GM18873 (cell line): ENCODE results near the gene MISP.
"Not testable (repeated sequence)": the region's sequence is repeated elsewhere in the genome, so short reads cannot be mapped to it uniquely, and the experiment has no call there.

Experiments used
- ATAC-seq: cut with Tn5 transposase; IDR thresholded peaks from one replicate; pipeline ENCODE4 v1.9.1; 2021; ENCODE audit warnings: mild to moderate bottlenecking, moderate library complexity, moderate number of reproducible peaks; ENCODE audit not compliant: unreplicated experiment, low FRiP score

MISP gene

GRCh38 chr19:750640-751423, at the start of gene MISP:
Gene MISP, plus strand, starts transcription at chr19:751112. Its CDS starts 5,835 bp downstream, at chr19:756947.
- ATAC-seq, result no peak

GRCh38 chr19:702847-703246, 48.1 kb upstream of the MISP start:
- ATAC-seq, result not testable (repeated sequence)

GRCh38 chr19:703329-703650, 47.6 kb upstream of the MISP start:
- no peak for ATAC-seq

- no peak for ATAC-seq
These were observed 47.1 kb upstream of the MISP start for GRCh38 chr19:703651-704446.

GRCh38 chr19:704447-704741, 46.5 kb upstream of the MISP start:
- ATAC-seq, result no peak

GRCh38 chr19:708154-709143, 42.5 kb upstream of the MISP start, which contains the start of gene PALM:
Gene PALM, plus strand, starts transcription at chr19:708935. Its CDS starts 212 bp downstream, at chr19:709147.
- no peak for ATAC-seq

GRCh38 chr19:709196-709964, 41.5 kb upstream of the MISP start:
- no peak for ATAC-seq

GRCh38 chr19:709965-710571, 40.8 kb upstream of the MISP start:
- no peak for ATAC-seq

- ATAC-seq, result no peak
These were observed 40.1 kb upstream of the MISP start for GRCh38 chr19:710767-711166.

- no peak for ATAC-seq
These were observed 39.7 kb upstream of the MISP start for GRCh38 chr19:711254-711653.

GRCh38 chr19:715347-715746, 35.6 kb upstream of the MISP start:
- no peak for ATAC-seq

- no peak for ATAC-seq
These were observed 32.5 kb upstream of the MISP start for GRCh38 chr19:718251-718951.

- no peak for ATAC-seq
These were observed 31.9 kb upstream of the MISP start for GRCh38 chr19:718991-719512.

- ATAC-seq, result no peak
These were observed 31.1 kb upstream of the MISP start for GRCh38 chr19:719636-720344.

GRCh38 chr19:720345-721160, 30.4 kb upstream of the MISP start:
- no peak for ATAC-seq

- no peak for ATAC-seq
These were observed 28.3 kb upstream of the MISP start for GRCh38 chr19:722553-723101.

- no peak for ATAC-seq
These were observed 27.7 kb upstream of the MISP start for GRCh38 chr19:723247-723646.
